Glutamatergic neuron (in vitro differentiated cells): ENCODE results near the gene BCL3. TPM values are rescaled to one million over a fixed set of nuclear protein-coding genes. Genes with fewer than 3 reads are reported as not detected.

Source experiments
- DNase-seq: peaks from one replicate; pipeline ENCODE4 v3.0.0; 2022
- H3K27ac Mint-ChIP-seq: one replicate; pipeline ENCODE4 v1.8.0; 2020; ENCODE audit warnings: mild to moderate bottlenecking, mixed read lengths, inconsistent platforms; ENCODE audit not compliant: unreplicated experiment
- H3K27me3 Mint-ChIP-seq: one replicate; pipeline ENCODE4 v1.8.0; 2020; ENCODE audit warnings: mild to moderate bottlenecking, moderate library complexity, mixed read lengths, inconsistent platforms; ENCODE audit not compliant: unreplicated experiment
- H3K36me3 Mint-ChIP-seq: one replicate; pipeline ENCODE4 v1.8.0; 2020; ENCODE audit warnings: mild to moderate bottlenecking, mixed read lengths, inconsistent platforms; ENCODE audit not compliant: unreplicated experiment
- H3K4me1 Mint-ChIP-seq: one replicate; pipeline ENCODE4 v1.8.0; 2020; ENCODE audit warnings: mild to moderate bottlenecking, low read depth, mixed read lengths, inconsistent platforms; ENCODE audit not compliant: unreplicated experiment
- H3K4me3 Mint-ChIP-seq: one replicate; pipeline ENCODE4 v1.8.0; 2020; ENCODE audit warnings: mild to moderate bottlenecking, mixed read lengths, inconsistent platforms; ENCODE audit not compliant: unreplicated experiment
- H3K9me3 Mint-ChIP-seq: one replicate; pipeline ENCODE4 v1.8.0; 2020; ENCODE audit warnings: mild to moderate bottlenecking, moderate library complexity, mixed read lengths, inconsistent platforms; ENCODE audit not compliant: unreplicated experiment
- total RNA-seq: library from RNA; stranded (reverse); fragmentation: NEBNext Ultra II Directional; extraction: Animal tissue kit (Norgen Biotek cat#: 25700); gene quantifications from one replicate; pipeline ENCODE4 v1.2.1, GENCODE V29; 2021; ENCODE audit not compliant: unreplicated experiment
- TF ChIP-seq, protein P1 (sequence below): fragments of 200-600 bp; sonication (generic); IDR thresholded peaks from one replicate; pipeline ENCODE4 v1.5.0; 2021; ENCODE audit not compliant: partially characterized antibody, unreplicated experiment

Gene BCL3
- total RNA-seq, 1 donor from 2014 or later: 2.4 TPM

DNA sequence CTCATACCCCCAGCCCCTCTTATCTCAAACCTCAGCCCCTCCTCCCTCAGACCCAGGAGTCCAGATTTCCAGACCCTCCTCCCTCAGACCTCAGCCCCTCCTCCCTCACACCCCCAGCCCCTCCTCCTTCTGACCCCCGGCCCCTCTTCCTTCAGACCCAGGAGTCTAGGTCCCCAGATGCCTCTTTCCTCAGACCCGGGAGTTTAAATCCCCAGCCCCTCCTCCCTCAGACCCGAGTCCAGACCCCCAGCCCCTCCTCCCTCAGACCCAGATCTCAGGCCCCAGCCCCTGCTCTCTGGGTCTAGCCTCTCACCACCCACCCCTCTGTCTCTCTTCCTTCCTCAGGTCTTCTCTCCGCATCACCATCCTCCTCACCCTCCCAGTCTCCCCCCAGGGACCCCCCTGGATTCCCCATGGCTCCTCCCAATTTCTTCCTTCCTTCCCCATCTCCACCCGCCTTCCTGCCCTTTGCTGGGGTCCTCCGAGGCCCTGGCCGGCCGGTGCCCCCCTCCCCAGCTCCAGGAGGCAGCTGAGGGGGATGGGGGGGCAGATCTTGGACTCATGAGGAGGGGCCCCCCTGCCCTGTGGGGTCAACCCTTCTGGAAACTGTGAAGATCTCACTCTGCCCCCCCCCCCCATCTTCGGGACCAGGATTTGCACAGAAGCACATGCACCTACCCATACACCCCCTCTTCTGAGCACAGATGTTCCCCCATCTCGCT is 10.7 kb downstream of the BCL3 start:
- Mint-ChIP-seq H3K9me3 (peaks cover 8% of the 10 kb centered on the region), H3K4me1 (peaks cover 4% of the 10 kb centered on the region), H3K27ac (no peak overlapping the region), H3K4me3 (no peak overlapping the region), H3K36me3 (no peaks in the 10 kb centered on the region), H3K27me3 (peaks cover 11% of the 10 kb centered on the region)
- TF ChIP-seq, protein P1, sequence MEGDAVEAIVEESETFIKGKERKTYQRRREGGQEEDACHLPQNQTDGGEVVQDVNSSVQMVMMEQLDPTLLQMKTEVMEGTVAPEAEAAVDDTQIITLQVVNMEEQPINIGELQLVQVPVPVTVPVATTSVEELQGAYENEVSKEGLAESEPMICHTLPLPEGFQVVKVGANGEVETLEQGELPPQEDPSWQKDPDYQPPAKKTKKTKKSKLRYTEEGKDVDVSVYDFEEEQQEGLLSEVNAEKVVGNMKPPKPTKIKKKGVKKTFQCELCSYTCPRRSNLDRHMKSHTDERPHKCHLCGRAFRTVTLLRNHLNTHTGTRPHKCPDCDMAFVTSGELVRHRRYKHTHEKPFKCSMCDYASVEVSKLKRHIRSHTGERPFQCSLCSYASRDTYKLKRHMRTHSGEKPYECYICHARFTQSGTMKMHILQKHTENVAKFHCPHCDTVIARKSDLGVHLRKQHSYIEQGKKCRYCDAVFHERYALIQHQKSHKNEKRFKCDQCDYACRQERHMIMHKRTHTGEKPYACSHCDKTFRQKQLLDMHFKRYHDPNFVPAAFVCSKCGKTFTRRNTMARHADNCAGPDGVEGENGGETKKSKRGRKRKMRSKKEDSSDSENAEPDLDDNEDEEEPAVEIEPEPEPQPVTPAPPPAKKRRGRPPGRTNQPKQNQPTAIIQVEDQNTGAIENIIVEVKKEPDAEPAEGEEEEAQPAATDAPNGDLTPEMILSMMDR: no peak
- no peak for DNase-seq

DNA sequence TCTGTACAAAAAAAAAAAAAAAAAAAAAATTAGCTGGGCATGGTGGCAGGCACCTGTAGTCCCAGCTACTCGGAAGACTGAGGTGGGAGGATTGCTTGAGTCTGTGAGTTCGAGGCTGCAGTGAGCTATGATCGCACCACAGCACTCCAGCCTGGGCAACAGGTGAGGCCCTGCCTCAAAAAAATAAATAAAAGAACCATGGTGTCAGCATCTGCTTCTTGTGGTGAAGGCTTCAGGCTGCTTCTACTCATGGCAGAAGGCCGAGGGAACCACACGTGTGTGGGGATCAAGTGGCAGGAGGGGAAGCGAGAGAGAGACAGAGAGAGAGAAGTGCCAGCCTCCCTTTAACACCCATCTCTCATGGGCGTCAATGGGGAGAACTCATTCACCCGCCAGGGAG is 13.5 kb downstream of the BCL3 start:
- TF ChIP-seq, protein P1: no peak
- no peak for DNase-seq
- Mint-ChIP-seq H3K27me3 (peaks cover 11% of the 10 kb centered on the region), H3K4me1 (no peaks in the 10 kb centered on the region), H3K4me3 (no peak overlapping the region), H3K27ac (no peak overlapping the region), H3K9me3 (peaks cover 8% of the 10 kb centered on the region), H3K36me3 (no peaks in the 10 kb centered on the region)

DNA sequence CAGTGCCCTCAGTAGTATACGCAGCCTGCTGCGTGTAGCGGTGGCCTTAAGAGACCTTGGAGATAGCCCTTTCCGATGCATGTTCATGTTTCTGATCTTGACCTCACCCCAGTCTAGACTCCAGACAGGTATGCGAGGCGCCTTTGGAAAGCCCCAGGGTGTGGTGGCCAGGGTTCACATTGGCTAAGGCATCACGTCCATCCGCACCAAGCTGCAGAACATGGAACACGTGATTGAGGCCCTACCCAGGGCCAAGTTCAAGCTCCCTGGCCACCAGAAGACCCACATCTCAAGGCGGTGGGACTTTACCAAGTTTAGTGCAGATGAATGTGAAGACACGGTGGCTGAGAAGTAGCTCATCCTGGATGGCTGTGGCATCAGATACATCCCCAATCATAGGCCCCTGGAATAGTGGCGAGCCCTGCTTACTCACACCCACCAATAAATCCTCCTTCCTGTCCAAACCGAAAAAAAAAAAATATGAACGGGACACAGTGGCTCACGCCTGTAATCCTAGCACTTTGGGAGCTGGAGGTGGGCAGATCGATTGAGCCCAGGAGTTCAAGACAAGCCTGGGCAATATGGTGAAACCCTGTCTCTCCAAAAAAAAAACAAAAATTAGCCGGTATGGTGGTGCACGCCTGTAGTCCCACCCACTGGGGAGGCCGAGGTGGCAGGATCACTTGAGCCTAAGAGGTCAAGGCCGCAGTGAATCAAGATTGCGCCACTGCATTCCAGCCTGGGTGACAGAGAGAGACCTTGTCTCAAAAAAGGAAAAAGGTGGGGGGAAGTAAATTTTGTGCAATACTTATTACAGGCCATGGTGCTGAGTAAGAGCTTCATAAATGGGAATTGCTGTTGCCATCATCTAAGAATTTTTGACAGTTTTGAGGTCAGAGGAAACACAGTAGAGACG is 16.8 kb downstream of the BCL3 start:
- no peaks in the 10 kb centered on the region for H3K36me3 Mint-ChIP-seq
- no peaks in the 10 kb centered on the region for H3K4me1 Mint-ChIP-seq
- peaks cover 6% of the 10 kb centered on the region for H3K9me3 Mint-ChIP-seq
- DNase-seq: no peak
- H3K27ac Mint-ChIP-seq: peak overlapping the region; percentile 28
- H3K4me3 Mint-ChIP-seq: no peak overlapping the region
- TF ChIP-seq, protein P1: no peak
- H3K27me3 Mint-ChIP-seq: peaks cover 5% of the 10 kb centered on the region

DNA sequence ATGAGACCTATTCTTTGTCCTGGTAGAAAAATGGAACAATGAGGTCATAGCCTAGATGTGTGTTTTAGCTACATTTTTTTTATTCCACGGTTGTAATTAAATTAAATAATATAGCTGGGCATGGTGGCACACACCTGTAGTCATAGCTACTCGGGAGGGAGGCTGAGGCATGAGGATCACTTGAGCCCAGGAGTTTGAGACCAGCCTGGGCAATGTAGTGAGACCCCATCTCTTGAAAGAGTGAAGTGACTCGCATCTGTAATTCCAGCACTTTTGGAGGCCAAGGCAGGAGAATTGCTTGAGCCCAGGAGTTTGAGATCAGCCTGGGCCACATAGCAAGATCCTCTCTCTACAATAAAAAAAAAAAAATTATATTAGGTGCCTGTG is 17.4 kb downstream of the BCL3 start:
- Mint-ChIP-seq H3K36me3 (no peaks in the 10 kb centered on the region), H3K4me1 (no peaks in the 10 kb centered on the region), H3K27ac (no peak overlapping the region), H3K9me3 (peaks cover 6% of the 10 kb centered on the region), H3K27me3 (peaks cover 4% of the 10 kb centered on the region), H3K4me3 (no peak overlapping the region)
- TF ChIP-seq, protein P1: no peak
- no peak for DNase-seq
